ENCODE data around the gene ERRFI1. TPM values are rescaled to one million over a fixed set of nuclear protein-coding genes. Genes with fewer than 3 reads are reported as not detected.

ERRFI1 gene
- total and polyA plus RNA-seq, 2 of the 8 experiments (the other 6 are each of a cell fraction or from before 2014, with no cell fraction given): 23.4 to 46.1 TPM

DNA sequence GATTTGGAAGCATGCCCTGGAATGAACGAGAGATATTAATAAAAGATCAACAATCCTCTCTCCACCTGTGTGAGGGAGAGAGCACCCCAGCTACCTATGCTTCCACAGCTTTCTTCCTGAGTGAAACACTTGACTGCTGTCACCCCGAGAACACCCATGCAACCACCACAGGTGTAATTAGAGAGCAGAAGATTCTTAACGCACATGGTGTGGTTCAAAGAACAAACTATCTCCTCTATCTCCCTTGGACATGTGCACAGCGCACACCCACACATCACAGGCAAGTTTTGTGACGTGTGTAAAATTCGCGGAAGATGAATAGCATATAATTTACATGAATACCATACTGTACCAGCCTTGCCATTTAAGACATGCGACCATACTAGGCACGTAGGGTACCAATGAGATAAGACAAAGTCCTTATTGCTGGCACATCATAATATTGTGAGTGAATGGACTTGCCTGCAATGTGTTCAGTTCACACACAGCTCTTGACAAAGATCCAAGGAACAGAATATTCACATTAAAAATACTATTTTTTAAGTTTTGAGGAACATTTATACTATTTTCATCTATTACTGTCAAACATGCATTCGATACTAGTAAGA lies 11.6 kb downstream of the ERRFI1 start:
- H2BK20ac ChIP-seq (ENCODE audit: low read length): no peak overlapping the region
- POLR2A ChIA-PET (ENCODE audit: partially characterized antibody): interaction anchor here (0.6 to 1.9 kb wide), 7 partner anchors 10 to 310 kb away, joined by 3 to 12 read pairs (median 4); partner anchors contain the start of gene PARK7
- H3K56ac ChIP-seq (replicated peaks; ENCODE audit: insufficient read length, low read depth, low read length): no peak overlapping the region
- no peak overlapping the region for H3K9ac ChIP-seq (replicated peaks in 1 of 4; ENCODE audit: extremely low read depth in 1 of 4, low read depth in 3 of 4, low read length in 3 of 4)
- H3K27me3 ChIP-seq (replicated peaks in 1 of 4; ENCODE audit: control insufficient read depth in 3 of 4, extremely low read depth in 1 of 4, insufficient read depth in 3 of 4, low read length in 3 of 4): no peaks in the 10 kb centered on the region
- DNase-seq (ENCODE audit: low read depth in 1 of 2, low spot score in 2 of 2): no peak
- H2BK120ac ChIP-seq (replicated peaks; ENCODE audit: low read depth, low read length): no peak overlapping the region
- H3K4me3 ChIP-seq (ENCODE audit: extremely low read depth in 1 of 4, insufficient read depth in 2 of 4, low read depth in 3 of 4, low read length in 4 of 4): no peak overlapping the region
- no peak overlapping the region for H3K14ac ChIP-seq (ENCODE audit: insufficient read length)
- H4K5ac ChIP-seq (ENCODE audit: insufficient read length, low read depth, low read length): no peak overlapping the region
- no peak overlapping the region for H4K8ac ChIP-seq (ENCODE audit: extremely low read depth, insufficient read depth, low read length)
- H2BK12ac ChIP-seq (ENCODE audit: low read depth, low read length): no peak overlapping the region
- H3K23ac ChIP-seq (ENCODE audit: insufficient read length): no peak overlapping the region
- H3K9me3 ChIP-seq (ENCODE audit: insufficient read depth in 2 of 2, low read depth in 1 of 2, low read length in 1 of 2): no peaks in the 10 kb centered on the region
- WGBS, 2 experiments (ENCODE audit: extremely low coverage in 1 of 2, insufficient coverage in 1 of 2, insufficient read length in 1 of 2, insufficient replicate concordance in 2 of 2, low coverage in 1 of 2, low lambda C conversion rate in 2 of 2, missing lambda C conversion rate in 1 of 2): 93% methylated on average over 10 of the region's 10 CpGs; no CpG with 5 or more reads in 1 of the 2 experiments
- no peak overlapping the region for H2BK5ac ChIP-seq (ENCODE audit: low read depth, low read length)
- no peak overlapping the region for H4K91ac ChIP-seq (replicated peaks; ENCODE audit: insufficient read length, low read length)
- peaks cover 4 to 6% of the 10 kb centered on the region in 2 experiments for H4K20me1 ChIP-seq (replicated peaks in 1 of 2; ENCODE audit: control insufficient read depth in 1 of 2, insufficient read depth in 2 of 2, low read length in 2 of 2)
- H3K4me2 ChIP-seq (ENCODE audit: insufficient read depth in 1 of 2, low read depth in 2 of 2, low read length in 2 of 2): no peak overlapping the region
- H3K4ac ChIP-seq (replicated peaks; ENCODE audit: insufficient read length, low read depth, low read length): no peak overlapping the region
- CTCF ChIA-PET (ENCODE audit: partially characterized antibody): interaction anchor here (0.8 to 12.6 kb wide), 44 partner anchors 9 to 336 kb away, joined by 3 to 211 read pairs (median 4); partner anchors contain the start of gene SLC45A1
- peaks cover 4 to 63% of the 10 kb centered on the region in 2 experiments for H3K79me2 ChIP-seq (ENCODE audit: control insufficient read depth in 1 of 2, insufficient read depth in 2 of 2, low read length in 2 of 2)
- H3K23me2 ChIP-seq (ENCODE audit: low read depth, low read length): no peaks in the 10 kb centered on the region
- no peaks in the 10 kb centered on the region; the same call in 1 of the 2 replicates for H3K79me1 ChIP-seq (ENCODE audit: low read depth, low read length)
- H3K18ac ChIP-seq (ENCODE audit: extremely low read depth, low read length): no peak overlapping the region
- H3K4me1 ChIP-seq (replicated peaks in 1 of 4; ENCODE audit: control insufficient read depth in 3 of 4, insufficient read depth in 4 of 4, low read length in 3 of 4): peaks cover 4 to 13% (median 8%) of the 10 kb centered on the region in 4 experiments; a peak in 6 of 7 replicates
- no peak for FAIRE-seq
- no peak overlapping the region for H2BK15ac ChIP-seq (ENCODE audit: low read length)
- no peak for TF ChIP-seq GABPA (IDR thresholded peaks at IDR 0.05; ENCODE audit: borderline replicate concordance, insufficient read depth, low read length)
- no peak for TF ChIP-seq EP300 (IDR thresholded peaks at IDR 0.05; ENCODE audit: borderline replicate concordance in 1 of 2, low read depth in 2 of 2, low read length in 2 of 2)
- no peak for TF ChIP-seq KDM4A (IDR thresholded peaks at IDR 0.05; ENCODE audit: low read depth, low read length, severe bottlenecking)
- H2AFZ ChIP-seq (ENCODE audit: low read length): no peak overlapping the region
- H3K36me3 ChIP-seq (ENCODE audit: control insufficient read depth in 2 of 4, insufficient read depth in 4 of 4, low read length in 3 of 4): peaks cover 12 to 39% (median 28%) of the 10 kb centered on the region in 4 experiments
- no peak overlapping the region for H3K27ac ChIP-seq (ENCODE audit: low read depth, low read length)
- H2AK5ac ChIP-seq (ENCODE audit: low read depth, low read length): no peak overlapping the region

Measured in H1 (cell line).